Neural cell (in vitro differentiated cells): ENCODE data around the gene TBC1D5.

ENCODE experiments used
- EZH2 ChIP-seq: fragments of 200-600, 300-800 bp; shearing (Covaris generic), sonication (generic); IDR thresholded peaks from 2 replicates; pipeline ENCODE4 v1.6.1; 2014; ENCODE audit warnings: antibody characterized with exemption, low read length, borderline replicate concordance, mild to moderate bottlenecking; ENCODE audit not compliant: insufficient read depth, poor library complexity, severe bottlenecking
- MXI1 ChIP-seq: fragments of 450-650 bp; conservative IDR thresholded peaks from 2 replicates; pipeline ENCODE4 v1.6.1; 2014; ENCODE audit warnings: antibody characterized with exemption, mild to moderate bottlenecking; ENCODE audit not compliant: poor library complexity, severe bottlenecking
- REST ChIP-seq: IDR thresholded peaks from 2 replicates; pipeline ENCODE4 v1.6.1; 2012; ENCODE audit warnings: borderline replicate concordance
- TF ChIP-seq, protein P1 (sequence below): fragments of 450-650 bp; IDR thresholded peaks from 2 replicates; pipeline ENCODE4 v1.5.1; 2014; ENCODE audit warnings: antibody characterized with exemption, mild to moderate bottlenecking, moderate library complexity; ENCODE audit not compliant: poor library complexity, severe bottlenecking

DNA sequence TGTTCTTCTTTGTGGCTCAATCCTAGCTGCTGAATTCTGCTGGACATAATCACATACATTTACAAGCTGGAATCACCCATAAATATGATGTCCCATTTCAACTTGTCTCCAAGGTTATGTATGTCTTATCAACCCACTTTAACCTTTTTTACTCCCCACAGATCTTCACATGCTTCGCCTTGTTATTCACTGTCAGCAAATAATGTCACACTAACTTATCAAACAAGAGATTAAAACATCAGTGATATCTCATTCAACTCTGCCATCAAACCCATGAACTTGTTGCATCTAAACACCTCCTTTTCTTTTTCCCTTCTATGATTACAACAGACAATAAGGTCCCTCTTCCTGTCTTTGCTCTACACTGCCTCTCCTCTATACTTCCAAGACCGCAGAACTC, 240.7 kb downstream of the TBC1D5 start:
- TF ChIP-seq, protein P1, sequence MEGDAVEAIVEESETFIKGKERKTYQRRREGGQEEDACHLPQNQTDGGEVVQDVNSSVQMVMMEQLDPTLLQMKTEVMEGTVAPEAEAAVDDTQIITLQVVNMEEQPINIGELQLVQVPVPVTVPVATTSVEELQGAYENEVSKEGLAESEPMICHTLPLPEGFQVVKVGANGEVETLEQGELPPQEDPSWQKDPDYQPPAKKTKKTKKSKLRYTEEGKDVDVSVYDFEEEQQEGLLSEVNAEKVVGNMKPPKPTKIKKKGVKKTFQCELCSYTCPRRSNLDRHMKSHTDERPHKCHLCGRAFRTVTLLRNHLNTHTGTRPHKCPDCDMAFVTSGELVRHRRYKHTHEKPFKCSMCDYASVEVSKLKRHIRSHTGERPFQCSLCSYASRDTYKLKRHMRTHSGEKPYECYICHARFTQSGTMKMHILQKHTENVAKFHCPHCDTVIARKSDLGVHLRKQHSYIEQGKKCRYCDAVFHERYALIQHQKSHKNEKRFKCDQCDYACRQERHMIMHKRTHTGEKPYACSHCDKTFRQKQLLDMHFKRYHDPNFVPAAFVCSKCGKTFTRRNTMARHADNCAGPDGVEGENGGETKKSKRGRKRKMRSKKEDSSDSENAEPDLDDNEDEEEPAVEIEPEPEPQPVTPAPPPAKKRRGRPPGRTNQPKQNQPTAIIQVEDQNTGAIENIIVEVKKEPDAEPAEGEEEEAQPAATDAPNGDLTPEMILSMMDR: no peak
- TF ChIP-seq MXI1 (no peak), EZH2 (no peak), REST (no peak)
